NOMO-1 (cell line): ENCODE results near the gene SPON1.
"Not testable (repeated sequence)": the region's sequence is repeated elsewhere in the genome, so short reads cannot be mapped to it uniquely, and the experiment has no call there.

Experiments used
- DNase-seq, 2 experiments: peaks; one replicate each; lab custom pipeline; 2025; ENCODE audit not compliant: unreplicated experiment in 2 of 2; lab: John Stamatoyannopoulos, UW

The SPON1 gene

DNA sequence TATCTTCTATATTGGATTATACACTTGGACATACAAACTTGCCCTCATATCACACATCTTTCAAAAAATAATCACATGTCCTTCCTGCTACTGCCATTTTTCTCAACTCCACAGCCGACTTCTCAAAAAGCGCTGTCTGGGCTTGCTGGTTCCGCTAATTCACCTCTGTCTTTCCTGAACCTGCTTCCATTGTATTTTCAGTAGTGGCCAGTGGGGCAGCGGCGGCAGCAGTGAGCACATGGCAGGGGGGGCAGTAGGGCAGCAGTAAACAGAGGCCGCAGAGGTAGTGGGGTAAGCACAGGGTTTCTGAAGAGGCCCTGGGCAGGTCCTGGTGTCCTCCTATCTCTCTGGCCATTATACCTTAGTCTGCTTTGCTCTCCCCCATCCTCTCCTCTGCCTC, 270.1 kb downstream of the SPON1 start:
- no peak for DNase-seq

DNA sequence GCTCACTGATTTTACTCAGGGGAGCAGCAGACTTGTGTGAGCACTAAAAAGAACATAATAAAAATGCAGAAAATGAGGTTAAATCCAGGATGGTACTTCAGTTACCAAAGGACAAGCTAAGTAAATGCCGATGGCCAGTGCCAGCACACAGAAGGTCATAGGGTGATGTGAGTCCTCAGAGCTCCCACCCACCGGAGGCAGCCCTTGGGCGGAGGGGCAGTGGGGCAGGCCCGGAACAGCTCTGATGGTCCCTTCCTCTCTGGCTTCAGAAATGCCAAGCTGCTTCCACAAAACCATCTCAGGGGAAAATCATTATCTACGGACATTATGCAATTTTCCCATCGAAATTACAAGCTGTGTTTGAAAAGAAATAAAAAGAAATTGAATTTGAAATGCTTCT, 271.9 kb downstream of the SPON1 start:
- no peak for DNase-seq

DNA sequence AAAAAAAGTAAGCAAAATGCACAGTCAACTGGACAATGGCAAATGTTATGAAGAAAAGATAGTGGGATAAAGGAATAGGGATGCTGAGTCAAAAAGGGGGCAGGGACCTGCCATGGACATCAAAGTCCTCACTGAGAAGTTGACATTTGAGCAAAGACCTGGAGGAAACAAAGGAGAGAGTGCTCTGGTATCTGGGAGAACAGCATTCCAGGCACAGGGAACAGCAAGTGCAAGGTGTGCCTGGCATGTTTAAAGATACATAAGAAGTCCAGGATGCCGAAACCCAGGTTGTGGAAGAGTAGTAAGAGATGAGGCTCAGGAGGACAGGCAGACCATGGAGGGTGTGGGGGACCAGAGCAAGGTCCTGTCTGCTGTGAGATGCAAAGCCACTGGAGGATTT, 273.2 kb downstream of the SPON1 start:
- no peak for DNase-seq

DNA sequence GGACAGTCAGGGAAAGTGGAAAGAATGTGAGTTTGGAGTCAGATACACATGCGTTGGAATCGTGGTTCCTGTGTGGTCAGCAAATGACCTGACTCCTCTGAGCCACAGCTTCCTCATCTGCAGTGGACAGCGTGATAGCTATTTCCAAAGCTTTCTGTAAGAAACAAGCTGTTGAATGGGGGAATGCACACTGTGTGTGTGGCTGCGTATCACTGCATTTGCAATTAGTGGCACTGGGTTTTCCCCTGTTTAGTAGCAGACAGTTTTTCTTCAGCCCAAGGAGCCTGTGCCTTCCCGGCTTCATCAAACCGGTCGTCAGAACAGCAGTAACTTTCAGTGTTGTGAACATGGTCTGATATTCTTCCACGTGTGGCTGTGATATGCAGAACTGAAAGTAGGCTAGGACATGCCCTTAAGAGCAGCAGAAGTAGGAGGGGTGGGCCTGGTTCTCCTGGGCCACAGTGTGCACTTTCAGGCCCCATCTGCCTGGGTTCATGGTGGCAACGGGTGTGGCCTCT, 275.0 kb downstream of the SPON1 start:
- DNase-seq, result peak; percentile 86 to 93

DNA sequence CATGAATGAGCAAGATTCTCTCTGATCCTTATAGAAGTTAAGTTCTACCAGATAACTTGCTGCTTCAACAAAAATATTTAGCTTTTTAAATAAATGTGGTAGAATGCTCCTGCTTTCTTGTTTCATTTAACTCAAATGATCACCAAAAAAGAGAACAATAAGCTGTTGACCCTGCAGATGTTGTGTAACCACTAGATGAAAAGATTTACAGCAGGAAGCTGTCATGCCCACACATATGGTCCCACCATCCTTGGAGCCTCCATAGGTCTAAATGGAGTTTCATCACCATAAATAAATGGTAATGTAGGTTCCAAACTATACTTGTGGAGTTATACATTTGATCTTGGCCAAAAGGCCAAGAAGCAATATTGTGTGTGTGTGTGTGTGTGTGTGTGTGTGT, 277.7 kb downstream of the SPON1 start:
- DNase-seq, result peak; percentile 22 to 81

DNA sequence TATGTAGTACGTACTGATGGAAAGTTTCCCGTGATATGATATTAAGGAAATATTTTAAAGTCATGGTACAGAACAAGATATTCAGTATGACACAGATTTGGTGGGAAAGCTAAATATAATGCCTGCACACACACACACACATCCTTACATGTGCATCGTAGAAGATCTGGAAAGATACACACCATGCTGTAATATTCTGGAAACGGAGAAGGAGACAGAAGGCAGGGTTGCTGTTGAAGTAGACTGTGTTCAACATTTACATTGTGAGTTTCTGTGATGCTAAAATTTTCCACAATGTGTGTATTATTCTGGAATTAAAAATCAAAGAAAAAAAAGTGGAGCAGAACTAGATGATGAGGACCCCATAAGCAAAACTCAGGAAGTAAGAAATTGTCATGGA, 278.4 kb downstream of the SPON1 start:
- DNase-seq, result no peak

DNA sequence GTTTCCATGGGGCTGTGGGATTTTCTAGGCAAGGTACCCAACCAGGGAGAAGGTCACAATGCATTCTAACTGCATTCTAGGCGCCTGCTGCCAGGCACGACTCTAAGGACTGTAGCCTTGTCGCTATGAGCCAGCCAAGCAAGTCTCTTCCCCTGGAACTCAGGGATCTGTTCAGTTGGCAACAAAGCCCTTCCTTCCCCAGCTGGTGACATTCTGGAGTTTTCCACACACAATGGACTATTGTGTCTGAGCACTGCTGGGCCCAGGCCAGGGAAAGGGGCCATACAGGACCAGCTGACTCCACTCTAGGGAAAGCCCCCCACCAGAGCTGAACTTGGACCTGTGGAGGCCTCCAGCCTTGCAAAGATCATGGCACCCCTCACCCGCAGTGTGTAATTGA, 279.7 kb downstream of the SPON1 start:
- no peak for DNase-seq

DNA sequence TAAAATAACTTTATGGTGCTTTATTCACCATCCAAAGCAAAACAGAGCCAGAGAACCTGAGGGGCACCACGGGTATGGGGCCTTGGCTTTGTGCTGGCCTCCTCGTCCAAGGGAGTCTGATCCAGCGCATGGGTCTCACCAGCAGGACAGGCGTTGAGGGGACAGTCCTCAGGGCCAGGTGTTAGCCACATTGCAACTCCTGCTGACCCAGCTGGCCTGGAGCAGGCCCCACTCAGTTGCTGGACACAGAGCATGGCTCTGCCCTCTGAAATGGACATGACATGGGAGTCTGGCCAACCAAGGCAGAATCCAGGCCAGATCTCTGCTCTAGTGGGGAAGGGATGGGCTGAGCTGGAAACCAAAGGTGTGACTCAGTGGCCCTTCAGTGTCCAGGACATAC, 280.2 kb downstream of the SPON1 start:
- DNase-seq, result no peak

DNA sequence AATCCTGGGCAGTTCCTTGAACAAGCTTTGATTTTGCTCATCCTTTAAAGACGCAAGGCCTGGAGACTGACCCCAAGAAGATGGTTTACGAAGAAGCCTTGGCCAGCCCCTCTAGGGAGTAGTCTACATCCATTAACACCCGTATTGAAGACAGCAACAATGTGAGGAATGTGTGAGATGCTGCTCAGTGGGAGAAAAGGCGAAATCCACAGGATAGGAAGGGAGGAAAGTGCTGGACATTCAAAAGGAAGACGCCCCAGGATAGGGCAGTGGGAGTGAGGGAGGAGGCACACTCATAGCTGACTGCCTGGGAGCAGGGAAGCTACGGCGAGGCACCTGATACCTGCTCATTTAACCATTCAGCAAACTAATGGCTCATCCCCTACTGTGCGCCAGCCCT, 282.4 kb downstream of the SPON1 start:
- no peak for DNase-seq

DNA sequence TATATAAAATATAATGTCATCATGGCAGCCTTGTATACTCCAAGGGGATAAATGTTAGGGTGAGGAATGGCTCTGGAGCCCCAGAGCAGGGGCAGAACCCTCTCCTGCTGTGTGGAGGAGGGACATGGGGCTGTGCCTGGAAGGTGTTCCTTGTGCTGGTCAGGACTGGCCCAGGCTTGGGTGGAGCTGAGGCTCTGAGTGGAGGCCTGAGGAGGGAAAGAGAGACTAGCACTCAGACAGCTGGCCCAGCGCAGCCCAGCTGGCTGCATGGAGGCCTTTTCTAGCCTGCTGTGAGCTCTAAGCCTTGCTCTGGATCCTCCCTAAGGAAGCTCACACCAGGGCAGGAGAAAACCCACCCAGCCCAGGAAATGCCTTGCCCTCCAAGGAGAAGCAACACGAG, 282.9 kb downstream of the SPON1 start:
- DNase-seq, result no peak

DNA sequence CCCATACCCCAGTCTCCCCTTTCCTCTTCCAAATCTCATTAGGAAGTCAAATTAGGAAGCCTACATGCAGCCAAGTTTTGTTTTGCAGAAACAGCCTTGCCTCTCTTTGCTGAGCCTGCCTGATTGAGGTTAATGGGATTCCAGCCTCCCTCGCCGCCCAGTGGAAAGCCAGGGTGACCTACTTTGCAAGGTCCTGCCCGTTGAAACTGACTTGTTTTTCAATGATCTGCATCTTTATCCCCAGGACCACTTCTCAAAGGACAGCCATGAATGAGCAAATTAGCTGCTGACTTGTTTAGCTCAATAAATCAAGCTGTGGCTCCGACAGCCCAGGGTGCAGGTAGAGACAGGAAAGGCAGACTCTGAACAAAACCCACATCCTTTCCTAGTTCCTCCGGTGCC, 286.1 kb downstream of the SPON1 start:
- no peak for DNase-seq

DNA sequence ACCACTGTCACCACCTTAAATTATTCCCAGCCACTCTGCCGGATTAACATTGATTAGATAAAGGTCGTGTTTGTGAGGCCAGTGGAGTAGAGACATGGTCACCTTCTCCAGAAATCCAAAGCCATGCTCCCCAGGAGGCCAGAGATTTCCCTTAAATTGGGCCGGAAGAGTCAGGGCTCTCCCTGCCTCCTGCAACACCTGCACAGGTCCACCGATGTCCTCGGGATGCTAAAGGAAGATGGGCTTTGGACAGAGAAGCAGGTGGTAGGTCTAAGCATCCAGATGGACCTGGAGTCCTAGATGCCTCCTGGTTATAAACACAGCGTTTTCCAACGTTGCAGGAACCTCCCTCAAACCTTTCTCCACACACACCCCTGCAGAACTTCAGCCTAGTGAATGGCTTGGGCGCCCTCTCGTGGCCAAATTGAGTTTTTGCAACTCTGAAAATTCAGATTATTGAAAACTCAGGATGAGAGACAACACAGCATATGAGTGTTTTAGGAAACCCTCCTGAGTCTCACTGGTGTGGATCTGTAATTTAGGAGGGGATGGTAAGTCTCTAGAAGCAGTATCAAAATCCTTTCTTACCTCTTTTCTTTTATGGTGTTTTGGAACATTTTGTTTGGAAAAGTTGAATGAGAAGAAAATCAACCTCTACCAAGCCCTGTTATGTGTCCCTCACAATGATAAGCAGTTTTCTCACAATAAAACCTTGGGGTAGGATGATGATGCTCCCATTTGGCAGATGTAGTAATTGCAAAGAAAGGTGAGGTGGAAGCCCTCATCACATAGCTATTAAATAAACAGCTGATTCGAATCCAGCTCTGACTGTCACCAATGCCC, 286.8 kb downstream of the SPON1 start:
- DNase-seq, result peak; percentile 62 to 65

DNA sequence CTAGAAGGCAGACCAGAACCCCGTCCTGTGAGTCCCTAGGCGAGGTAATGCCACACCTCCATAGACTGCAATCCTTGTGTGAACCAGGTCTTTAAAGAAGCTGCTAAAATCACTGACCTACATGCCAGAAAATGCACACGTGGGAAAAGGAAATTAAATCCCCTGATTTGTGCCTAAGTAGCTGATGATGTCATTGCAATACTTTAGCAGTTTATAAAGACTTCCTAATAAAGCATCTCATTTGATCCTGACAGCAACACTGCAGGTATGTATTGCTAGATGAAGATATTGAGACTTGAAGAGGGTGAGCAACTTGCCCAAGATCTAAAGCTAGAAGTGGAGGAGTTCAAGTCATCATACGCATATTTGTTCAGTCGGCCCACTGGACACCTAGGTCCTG, 289.2 kb downstream of the SPON1 start:
- no peak for DNase-seq

DNA sequence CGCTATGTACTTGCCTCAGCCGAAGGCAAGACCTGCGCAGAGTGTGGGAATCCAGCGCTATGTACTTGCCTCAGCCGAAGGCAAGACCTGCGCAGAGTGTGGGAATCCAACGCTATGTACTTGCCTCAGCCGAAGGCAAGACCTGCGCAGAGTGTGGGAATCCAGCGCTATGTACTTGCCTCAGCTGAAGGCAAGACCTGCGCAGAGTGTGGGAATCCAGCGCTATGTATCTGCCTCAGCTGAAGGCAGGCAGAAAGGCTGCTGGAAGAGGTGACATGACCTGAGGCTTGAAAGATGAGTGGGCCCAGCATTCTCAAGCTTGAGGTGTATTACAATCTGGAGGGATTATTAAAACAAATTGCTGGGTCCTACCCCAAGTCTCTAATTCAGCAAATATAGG, 290.0 kb downstream of the SPON1 start:
- not testable (repeated sequence) for DNase-seq

DNA sequence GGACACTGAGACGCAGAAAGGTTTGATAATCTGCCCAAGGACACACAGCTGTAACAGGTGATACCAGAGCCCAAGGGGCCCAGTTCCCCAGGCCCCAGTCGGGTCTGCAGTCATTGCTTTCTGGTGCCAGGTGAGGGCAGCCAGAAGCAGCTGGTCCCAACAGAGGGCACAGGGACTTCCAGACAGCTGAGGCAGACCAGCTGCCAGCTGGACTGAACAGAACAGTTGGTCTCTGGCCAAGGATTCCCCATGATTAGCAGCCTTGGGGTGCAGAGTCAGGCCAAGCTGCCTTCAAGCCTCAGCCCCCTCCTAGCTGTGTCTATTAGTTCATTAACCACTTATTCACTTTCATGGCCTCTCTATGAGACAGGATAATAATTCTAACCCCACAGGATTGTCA, 290.9 kb downstream of the SPON1 start:
- no peak for DNase-seq

DNA sequence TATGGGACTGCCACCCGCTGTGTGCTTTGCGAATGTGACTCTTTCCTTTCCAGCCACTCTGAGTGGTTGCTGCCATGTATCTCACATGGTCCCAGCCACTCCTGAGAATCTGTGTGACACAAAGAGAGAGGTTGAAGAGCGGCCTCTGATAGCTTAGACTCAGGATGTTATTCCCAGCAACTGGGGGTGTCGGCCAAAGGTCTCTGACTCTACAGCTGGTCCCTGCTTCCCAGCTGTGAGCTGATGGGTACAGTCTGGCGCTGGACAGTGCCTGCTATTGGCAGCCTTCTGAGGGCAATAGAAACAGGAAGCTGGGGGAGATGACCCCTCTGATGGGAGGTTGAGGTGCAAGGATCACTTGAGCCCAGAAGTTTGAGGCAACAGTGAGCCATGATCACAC, 291.3 kb downstream of the SPON1 start:
- no peak for DNase-seq

DNA sequence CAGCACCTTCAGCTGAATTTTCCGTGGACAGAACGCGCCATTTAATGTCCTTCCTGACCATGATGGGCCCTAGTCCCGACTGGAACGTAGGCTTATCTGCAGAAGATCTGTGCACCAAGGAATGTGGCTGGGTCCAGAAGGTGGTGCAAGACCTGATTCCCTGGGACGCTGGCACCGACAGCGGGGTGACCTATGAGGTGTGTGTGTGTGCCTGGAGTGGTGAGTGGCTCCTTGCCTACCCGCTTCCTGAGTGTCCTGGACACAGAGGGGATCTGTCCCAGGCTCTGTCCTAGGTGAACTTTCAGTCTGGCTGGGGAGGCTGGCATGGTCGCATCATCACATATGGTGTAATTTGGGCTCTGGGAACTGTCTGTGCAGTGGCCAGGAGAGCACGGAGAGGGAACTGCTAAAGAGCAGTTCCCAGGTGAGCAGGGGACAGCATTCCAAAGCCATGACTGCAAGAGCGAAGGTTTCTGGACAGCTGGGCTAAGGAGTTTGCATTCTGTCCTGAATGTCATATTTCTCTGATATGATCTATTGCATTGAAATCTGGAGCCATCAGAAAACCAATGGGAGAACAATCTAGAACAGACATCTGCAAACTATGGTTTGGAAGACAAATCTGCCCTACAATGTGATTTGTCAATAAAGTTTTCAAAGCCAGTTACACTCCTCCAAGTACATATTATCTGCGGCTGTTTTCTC, 292.2 kb downstream of the SPON1 start:
- no peak for DNase-seq

DNA sequence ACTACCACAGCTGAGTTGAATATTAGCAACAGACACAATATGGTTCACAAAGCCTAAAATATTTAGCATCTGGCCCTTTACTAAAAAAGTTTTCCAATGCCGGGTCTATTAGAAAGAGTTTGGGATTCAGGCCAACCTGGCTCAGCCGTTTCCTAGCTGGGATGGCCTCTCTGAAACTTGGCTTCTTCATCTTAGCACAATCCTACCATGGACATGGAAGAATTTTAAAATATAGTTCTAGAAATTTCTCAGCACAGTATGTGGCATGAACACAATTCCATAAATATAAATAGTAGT, 292.7 kb downstream of the SPON1 start:
- DNase-seq, result no peak

DNA sequence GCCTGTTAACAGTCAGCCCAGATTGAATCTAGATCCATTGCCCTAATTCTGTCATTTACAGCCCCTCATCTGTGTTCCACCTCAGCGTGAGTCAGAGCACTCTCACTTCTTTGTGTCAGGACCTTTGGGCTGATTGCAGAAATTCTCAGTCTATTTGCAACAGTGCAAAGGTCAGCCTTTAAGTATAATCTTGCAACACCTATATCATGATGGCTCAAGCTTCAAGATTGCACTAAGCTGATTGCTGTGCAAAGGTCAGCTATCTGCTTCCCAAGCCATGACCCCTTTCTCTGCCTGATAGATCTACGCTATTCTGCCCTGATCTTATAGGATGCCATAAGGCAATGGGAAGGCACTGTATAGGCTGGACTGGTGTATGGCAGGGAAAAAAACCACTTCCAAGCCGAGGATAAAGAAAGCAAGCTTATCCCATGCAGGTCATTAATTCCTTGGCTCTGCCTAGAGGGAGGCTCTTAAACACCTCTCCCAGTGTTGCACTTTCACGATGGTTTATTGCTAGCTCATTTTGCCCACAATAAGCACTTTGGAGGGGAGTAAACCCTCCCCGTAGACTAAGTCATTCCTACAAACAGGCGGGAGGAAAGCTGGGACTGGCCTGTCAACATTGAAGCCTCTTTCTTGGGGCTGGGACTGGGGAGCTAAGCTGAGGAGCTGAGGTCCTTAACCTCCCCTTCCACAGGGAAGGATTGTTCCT, 295.9 kb downstream of the SPON1 start:
- peak; percentile 87 to 95 for DNase-seq

DNA sequence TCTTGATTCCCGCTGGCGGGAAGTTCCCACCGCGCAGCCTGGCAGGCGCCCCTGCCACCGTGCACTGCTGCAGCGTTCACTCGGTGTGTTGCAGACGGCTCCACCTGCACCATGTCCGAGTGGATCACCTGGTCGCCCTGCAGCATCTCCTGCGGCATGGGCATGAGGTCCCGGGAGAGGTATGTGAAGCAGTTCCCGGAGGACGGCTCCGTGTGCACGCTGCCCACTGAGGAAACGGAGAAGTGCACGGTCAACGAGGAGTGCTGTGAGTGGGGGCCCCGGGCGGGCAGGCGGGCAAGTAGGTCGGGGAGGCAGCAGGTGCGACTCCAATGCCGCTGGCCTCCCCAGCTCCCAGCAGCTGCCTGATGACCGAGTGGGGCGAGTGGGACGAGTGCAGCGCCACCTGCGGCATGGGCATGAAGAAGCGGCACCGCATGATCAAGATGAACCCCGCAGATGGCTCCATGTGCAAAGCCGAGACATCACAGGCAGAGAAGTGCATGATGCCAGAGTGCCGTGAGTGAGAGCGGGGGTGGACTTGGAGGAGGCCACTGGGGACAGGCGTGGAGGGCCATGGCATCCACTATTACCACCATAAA, 296.8 kb downstream of the SPON1 start:
- no peak for DNase-seq

DNA sequence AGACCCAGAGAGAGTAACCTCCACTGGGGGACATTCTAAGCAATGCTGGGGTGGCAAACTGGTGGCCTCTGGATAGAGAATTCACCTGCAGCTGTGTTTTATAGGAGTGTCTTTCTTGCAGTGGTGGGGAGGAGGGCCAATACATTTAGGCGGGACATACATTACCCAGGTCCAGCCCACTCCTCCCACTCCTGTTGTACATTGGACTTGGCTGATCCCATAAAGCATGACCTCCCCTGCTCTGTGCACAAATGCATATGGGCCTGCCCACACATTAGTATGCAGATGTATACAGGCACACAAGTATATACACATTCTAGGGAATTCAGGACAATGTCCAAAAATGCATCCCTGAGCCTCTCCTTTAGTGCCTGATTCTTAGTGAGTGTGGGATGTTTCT, 297.4 kb downstream of the SPON1 start:
- no peak for DNase-seq
